Upper lobe of right lung (tissue), 1 donor: ENCODE data around the gene COPZ2. TPM values are rescaled to one million over a fixed set of nuclear protein-coding genes. Genes with fewer than 3 reads are reported as not detected.

Experiments
- ATAC-seq: fragments of 200-7000 bp; cut with Tn5 transposase; one replicate; pipeline ENCODE4 v1.9.1; 2020; ENCODE audit warnings: mild to moderate bottlenecking, moderate library complexity
- DNase-seq: peaks from one replicate; pipeline ENCODE4 v3.0.0-alpha.2; 2020
- H3K27ac ChIP-seq: fragments of 200-600 bp; one replicate; pipeline ENCODE4 v1.8.0; 2022
- H3K27me3 ChIP-seq: fragments of 200-600 bp; one replicate; pipeline ENCODE4 v1.8.0; 2022; ENCODE audit warnings: mild to moderate bottlenecking
- H3K36me3 ChIP-seq: fragments of 200-600 bp; one replicate; pipeline ENCODE4 v1.8.0; 2022
- H3K4me1 ChIP-seq: fragments of 200-600 bp; one replicate; pipeline ENCODE4 v1.8.0; 2022
- H3K4me3 ChIP-seq: fragments of 200-600 bp; one replicate; pipeline ENCODE4 v1.8.0; 2022; ENCODE audit warnings: mild to moderate bottlenecking
- H3K9me3 ChIP-seq: fragments of 200-600 bp; one replicate; pipeline ENCODE4 v1.8.0; 2022
- CTCF ChIP-seq: fragments of 200-600 bp; IDR thresholded peaks from one replicate; pipeline ENCODE4 v1.8.0; 2022; ENCODE audit warnings: antibody characterized with exemption
- intact Hi-C: fragments of 100-400 bp; cut with DNase I; formaldehyde crosslinking; loops from one replicate; pipeline ENCODE4 v1.11.0; 2022
- total RNA-seq: library from RNA; stranded (reverse); fragmentation: NEBNext Ultra II Directional; extraction: Animal tissue kit (Norgen Biotek cat#: 25700); gene quantifications from one replicate; pipeline ENCODE4 v1.2.1, GENCODE V29; 2021
- donor health status: DM: no; HTN: yes; CAD: no; lungs with severe emphysema.

COPZ2 gene
- total RNA-seq, 1 donor from 2014 or later, result 24.5 TPM

GRCh38 chr17:48025904-48026501 lies 11.6 kb downstream of the COPZ2 start:
- Histone ChIP-seq H3K27me3 (no peaks in the 10 kb centered on the region), H3K4me1 (peaks cover 36% of the 10 kb centered on the region), H3K27ac (peak overlapping the region; percentile 72), H3K36me3 (no peaks in the 10 kb centered on the region), H3K9me3 (no peaks in the 10 kb centered on the region), H3K4me3 (peak overlapping the region; percentile 54)
- intact Hi-C loops, result loop anchor here (5.0 kb wide), 1 partner anchor 46 kb away; no protein-coding TSS in a partner anchor
- DNase-seq (no peak), ATAC-seq (no peak)
- no peak for TF ChIP-seq CTCF

GRCh38 chr17:48025040-48025903 lies 12.3 kb downstream of the COPZ2 start:
- peak; percentile 72 for TF ChIP-seq CTCF
- DNase-seq, result peak; percentile 99
- peaks cover 36% of the 10 kb centered on the region for H3K4me1 ChIP-seq
- no peaks in the 10 kb centered on the region for H3K36me3 ChIP-seq
- peak overlapping the region; percentile 54 for H3K4me3 ChIP-seq
- intact Hi-C loops, result loop anchor here (5.0 kb wide), 1 partner anchor 47 kb away; no protein-coding TSS in a partner anchor
- no peaks in the 10 kb centered on the region for H3K27me3 ChIP-seq
- peak overlapping the region; percentile 85 for H3K27ac ChIP-seq
- no peaks in the 10 kb centered on the region for H3K9me3 ChIP-seq
- peak; percentile 94 for ATAC-seq

GRCh38 chr17:48024149-48025039 lies 13.2 kb downstream of the COPZ2 start:
- intact Hi-C loops, result loop anchor here (5.0 kb wide), 1 partner anchor 48 kb away; no protein-coding TSS in a partner anchor
- no peaks in the 10 kb centered on the region for H3K27me3 ChIP-seq
- H3K4me1 ChIP-seq, result peaks cover 36% of the 10 kb centered on the region
- H3K4me3 ChIP-seq, result peak overlapping the region; percentile 54
- H3K36me3 ChIP-seq, result no peaks in the 10 kb centered on the region
- peak overlapping the region; percentile 85 for H3K27ac ChIP-seq
- TF ChIP-seq CTCF, result no peak
- no peaks in the 10 kb centered on the region for H3K9me3 ChIP-seq
- ATAC-seq (peak; percentile 45), DNase-seq (peak; percentile 90)

- Histone ChIP-seq H3K27ac (peak overlapping the region; percentile 85), H3K36me3 (no peaks in the 10 kb centered on the region), H3K9me3 (no peaks in the 10 kb centered on the region), H3K27me3 (no peaks in the 10 kb centered on the region), H3K4me1 (peaks cover 36% of the 10 kb centered on the region), H3K4me3 (peak overlapping the region; percentile 54)
- intact Hi-C loops, result no loop called here
- TF ChIP-seq CTCF, result peak; percentile 37
- peak; percentile 59 for ATAC-seq
- DNase-seq, result peak; percentile 93
Measured at GRCh38 chr17:48023400-48024148, 14.0 kb downstream of the COPZ2 start.

- H3K9me3 ChIP-seq, result no peaks in the 10 kb centered on the region
- TF ChIP-seq CTCF, result no peak
- H3K4me1 ChIP-seq, result peaks cover 36% of the 10 kb centered on the region
- DNase-seq (no peak), ATAC-seq (no peak)
- H3K27ac ChIP-seq, result no peak overlapping the region
- intact Hi-C loops, result no loop called here
- H3K4me3 ChIP-seq, result peak overlapping the region; percentile 54
- H3K27me3 ChIP-seq, result no peaks in the 10 kb centered on the region
- H3K36me3 ChIP-seq, result no peaks in the 10 kb centered on the region
Measured at GRCh38 chr17:48022901-48023300, 14.7 kb downstream of the COPZ2 start.
